DOHH2 (cell line): ENCODE results near the gene CAPZB.

Experiments
- EZH2phosphoT487 ChIP-seq: fragments of 200-600 bp; sonication (generic); IDR thresholded peaks from 2 replicates; pipeline ENCODE4 v1.6.1; 2017; ENCODE audit warnings: borderline replicate concordance, mild to moderate bottlenecking, antibody characterized with exemption, low read length, moderate library complexity, mixed read lengths
- TF ChIP-seq, protein P1 (sequence below): fragments of 200-600 bp; sonication (generic); IDR thresholded peaks from one replicate; pipeline ENCODE4 v1.5.1; 2014; ENCODE audit warnings: antibody characterized with exemption, mild to moderate bottlenecking, low read depth, low read length; ENCODE audit not compliant: poor library complexity, severe bottlenecking

DNA sequence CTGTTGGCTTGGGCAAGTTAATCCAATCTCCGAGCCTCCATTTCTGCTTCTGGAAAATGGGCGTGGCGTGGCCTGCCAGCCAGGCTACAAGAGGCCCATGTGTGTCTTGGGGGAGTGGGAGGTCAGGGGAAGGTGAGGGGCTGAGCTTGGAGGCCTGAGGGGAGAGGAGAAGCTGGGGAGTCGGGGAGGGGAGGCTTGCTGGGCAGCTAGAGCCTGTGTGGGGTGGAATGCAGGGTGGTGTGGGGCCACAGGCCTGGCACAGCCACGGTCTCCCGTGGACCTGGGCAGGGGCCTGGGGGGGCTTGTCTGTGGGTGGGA, 158.6 kb downstream of the CAPZB start:
- TF ChIP-seq, protein P1, sequence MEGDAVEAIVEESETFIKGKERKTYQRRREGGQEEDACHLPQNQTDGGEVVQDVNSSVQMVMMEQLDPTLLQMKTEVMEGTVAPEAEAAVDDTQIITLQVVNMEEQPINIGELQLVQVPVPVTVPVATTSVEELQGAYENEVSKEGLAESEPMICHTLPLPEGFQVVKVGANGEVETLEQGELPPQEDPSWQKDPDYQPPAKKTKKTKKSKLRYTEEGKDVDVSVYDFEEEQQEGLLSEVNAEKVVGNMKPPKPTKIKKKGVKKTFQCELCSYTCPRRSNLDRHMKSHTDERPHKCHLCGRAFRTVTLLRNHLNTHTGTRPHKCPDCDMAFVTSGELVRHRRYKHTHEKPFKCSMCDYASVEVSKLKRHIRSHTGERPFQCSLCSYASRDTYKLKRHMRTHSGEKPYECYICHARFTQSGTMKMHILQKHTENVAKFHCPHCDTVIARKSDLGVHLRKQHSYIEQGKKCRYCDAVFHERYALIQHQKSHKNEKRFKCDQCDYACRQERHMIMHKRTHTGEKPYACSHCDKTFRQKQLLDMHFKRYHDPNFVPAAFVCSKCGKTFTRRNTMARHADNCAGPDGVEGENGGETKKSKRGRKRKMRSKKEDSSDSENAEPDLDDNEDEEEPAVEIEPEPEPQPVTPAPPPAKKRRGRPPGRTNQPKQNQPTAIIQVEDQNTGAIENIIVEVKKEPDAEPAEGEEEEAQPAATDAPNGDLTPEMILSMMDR: no peak
- no peak for TF ChIP-seq EZH2phosphoT487
